RCC 7860 (cell line): ENCODE data around the gene RAB3IP.
"Not testable (repeated sequence)": the region's sequence is repeated elsewhere in the genome, so short reads cannot be mapped to it uniquely, and the experiment has no call there.

ENCODE experiments used
- DNase-seq: peaks from one replicate; pipeline ENCODE4 v3.0.0-alpha.2; 2015; ENCODE audit warnings: low spot score
- FAIRE-seq: peaks from 2 replicates; lab custom pipeline; 2012; peaks lifted over from hg19 to GRCh38; lab: Jason Lieb, UNC

Gene RAB3IP

DNA sequence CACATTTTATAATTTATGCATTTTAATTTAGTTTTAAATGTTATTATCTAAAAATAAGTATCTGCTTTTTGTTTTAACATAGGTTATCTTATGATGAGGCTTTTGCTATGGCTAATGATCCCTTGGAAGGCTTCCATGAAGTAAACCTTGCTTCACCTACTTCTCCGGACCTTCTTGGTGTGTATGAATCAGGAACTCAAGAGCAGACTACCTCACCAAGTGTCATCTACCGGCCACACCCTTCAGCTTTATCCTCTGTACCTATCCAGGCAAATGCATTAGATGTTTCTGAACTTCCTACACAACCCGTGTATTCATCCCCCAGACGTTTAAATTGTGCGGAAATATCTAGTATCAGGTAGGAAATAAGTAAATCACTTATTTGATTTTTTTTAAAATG is 16.6 kb downstream of the RAB3IP start:
- DNase-seq: no peak
- no peak for FAIRE-seq

DNA sequence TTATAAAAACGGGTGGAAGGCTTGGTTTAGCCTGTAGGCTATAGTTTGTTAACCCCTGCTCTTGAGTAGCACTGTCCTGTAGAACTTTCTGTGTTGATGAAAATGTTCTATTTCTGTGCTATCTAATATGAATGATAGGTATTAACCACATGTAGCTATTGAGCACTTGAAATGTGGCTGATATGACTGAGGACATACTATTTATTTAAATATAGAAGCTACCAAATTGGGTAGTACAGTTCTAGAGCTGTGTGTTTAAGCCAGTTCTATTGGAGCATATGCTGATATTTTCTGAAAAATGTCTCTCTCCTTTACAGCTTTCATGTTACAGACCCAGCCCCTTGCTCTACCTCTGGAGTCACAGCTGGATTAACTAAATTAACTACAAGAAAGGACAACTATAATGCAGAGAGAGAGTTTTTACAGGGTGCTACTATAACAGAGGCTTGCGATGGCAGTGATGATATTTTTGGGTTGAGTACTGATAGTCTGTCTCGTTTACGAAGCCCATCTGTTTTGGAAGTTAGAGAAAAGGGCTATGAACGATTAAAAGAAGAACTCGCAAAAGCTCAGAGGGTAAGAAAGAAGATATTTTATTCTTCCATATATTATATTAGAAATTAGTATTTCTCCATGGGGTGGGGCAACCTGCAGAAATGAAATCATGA is 17.6 kb downstream of the RAB3IP start:
- DNase-seq (no peak), FAIRE-seq (no peak)

DNA sequence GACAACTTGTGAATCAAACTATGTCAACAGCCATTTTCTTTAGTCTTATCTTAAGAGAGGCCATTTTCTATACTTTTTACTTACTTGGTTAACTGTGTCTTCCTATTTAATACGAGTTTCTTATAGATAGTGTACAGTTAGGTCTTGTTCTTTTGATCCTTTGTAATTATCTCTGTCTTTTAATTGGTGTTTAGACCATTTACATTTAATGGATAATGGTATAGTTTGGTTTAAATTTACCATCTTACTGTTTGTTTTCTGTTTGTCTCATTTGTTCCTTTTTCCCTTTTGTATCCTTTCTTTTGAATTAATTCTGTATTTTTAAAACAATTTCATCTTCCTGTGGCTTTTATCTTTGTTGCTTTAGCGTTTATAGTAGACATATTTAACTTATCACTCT is 19.4 kb downstream of the RAB3IP start:
- no peak for FAIRE-seq
- no peak for DNase-seq

DNA sequence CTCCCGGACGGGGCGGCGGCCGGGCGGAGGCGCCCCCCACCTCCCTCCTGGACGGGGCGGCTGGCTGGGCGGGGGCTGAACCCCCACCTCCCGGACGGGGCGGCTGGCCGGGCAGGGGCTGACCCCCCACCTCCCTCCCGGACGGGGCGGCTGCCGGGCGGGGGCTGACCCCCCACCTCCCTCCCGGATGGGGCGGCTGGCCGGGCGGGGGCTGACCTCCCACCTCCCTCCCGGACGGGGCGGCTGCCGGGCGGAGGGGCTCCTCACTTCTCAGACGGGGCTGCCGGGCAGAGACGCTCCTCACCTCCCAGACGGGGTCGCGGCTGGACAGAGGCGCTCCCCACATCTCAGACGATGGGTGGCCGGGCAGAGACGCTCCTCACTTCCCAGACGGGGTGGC is 20.9 kb downstream of the RAB3IP start:
- not testable (repeated sequence) for FAIRE-seq, DNase-seq

DNA sequence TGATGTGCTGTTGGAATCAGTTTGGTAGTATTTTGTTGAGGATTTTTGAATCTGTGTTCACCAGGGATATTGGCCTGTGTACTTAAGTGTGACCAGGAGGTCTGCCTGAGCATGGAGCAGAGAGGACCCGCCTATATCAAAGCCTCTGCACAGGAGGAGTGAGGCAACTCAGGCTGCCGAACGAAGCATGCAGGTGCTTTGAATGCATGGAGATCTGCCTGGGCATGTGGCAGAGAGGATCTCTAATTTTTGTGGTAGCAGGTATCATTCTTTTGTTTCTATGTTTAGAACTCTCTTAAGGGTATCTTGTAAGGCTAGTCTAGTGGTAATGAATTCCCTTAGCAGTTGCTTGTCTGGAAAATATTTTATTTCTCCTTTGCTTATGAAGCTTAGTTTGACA is 26.9 kb downstream of the RAB3IP start:
- no peak for FAIRE-seq
- no peak for DNase-seq

DNA sequence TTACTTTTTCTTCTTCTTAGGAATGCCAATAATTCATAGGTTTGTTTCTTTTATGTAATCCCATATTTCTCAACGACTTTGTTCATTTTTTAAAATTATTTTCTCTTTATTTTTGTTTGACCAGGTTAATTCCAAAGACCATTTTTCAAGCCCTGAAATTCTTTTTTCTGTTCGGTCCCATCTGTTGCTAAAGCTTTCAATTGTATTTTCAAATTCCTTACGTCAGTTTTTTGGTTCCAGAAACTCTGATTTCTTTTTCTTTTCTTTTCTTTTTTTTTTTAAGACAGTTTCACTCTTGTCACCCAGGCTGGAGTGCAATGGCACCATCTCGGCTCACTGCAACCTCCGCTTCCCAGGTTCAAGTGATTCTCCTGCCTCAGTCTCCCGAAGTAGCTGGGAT is 27.6 kb downstream of the RAB3IP start:
- FAIRE-seq: no peak
- no peak for DNase-seq

DNA sequence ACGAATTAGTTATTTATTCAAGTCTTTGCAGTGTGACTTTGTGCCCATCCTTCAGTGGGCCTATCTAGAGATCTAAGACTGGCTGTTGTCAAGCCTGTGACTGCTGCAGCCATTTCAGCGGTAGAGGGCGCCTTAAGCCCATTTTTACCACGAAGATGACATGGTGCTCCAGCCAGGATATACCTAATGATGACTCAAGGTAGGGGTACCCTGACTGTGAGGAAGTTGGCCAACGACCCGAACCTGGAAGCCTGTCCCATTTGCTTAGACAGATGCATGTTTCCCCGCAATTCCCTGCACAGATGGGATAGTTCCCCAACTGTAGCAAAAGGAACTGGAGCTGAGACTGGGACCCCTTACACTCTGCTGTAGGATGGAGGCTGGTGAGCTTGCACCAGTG is 41.3 kb downstream of the RAB3IP start:
- FAIRE-seq (no peak), DNase-seq (peak; percentile 11)

DNA sequence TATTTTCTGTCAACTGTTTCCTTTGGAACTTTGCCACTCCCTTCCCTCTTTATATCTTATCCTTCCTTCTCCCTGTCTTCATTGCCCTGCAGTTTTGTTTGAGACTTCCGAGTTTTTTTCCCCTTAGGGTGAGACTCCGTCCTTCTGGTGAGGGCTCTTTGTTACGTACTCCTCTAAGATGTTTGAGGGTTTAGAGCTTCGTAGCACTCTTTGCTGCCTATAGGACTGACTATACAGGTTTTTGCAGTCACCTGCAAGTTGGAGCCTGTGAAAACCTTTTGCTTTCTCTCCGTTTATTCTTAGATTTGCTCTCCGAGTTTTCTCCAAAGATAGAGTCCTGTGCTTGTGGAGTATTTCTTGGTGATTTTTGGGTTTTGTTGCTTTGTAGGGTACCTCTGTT is 44.7 kb downstream of the RAB3IP start:
- FAIRE-seq (no peak), DNase-seq (no peak)

DNA sequence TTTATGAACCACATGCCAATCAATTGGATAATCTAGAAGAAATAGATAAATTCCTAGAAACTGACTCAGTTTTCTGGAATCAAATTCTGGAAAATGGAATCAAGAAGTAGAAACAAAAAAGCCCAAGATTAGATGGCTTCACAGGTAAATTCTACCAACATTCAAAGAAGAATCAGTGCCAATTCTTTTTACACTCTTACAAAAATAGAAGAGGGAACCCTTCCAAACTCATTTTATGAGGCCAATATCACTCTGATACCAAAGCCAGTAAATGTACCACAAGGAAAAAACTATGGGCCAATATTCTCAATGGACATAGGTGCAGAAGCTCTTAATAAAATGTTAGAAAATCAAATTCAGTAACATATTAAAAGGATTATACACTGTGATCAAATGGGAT is 50.7 kb downstream of the RAB3IP start:
- FAIRE-seq: no peak
- no peak for DNase-seq

DNA sequence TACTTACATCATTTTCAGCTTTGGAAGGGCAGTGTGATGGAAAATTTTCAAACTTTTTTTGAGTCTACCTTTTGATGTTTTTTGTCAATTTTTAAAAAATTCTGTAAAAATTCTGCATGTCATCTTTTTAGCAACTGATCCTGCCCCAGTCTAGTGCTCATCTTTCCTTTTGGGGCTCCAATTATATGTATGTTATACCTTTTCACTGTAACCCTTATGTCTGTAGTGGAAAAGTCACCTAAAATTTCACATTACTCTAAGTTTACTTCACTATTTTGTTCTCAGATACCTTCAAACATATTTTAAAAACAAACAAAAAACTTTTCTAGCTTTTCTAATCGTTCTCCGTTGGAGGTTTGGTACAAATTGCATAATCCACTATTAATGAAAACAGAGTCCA is 53.9 kb downstream of the RAB3IP start:
- DNase-seq (no peak), FAIRE-seq (no peak)

DNA sequence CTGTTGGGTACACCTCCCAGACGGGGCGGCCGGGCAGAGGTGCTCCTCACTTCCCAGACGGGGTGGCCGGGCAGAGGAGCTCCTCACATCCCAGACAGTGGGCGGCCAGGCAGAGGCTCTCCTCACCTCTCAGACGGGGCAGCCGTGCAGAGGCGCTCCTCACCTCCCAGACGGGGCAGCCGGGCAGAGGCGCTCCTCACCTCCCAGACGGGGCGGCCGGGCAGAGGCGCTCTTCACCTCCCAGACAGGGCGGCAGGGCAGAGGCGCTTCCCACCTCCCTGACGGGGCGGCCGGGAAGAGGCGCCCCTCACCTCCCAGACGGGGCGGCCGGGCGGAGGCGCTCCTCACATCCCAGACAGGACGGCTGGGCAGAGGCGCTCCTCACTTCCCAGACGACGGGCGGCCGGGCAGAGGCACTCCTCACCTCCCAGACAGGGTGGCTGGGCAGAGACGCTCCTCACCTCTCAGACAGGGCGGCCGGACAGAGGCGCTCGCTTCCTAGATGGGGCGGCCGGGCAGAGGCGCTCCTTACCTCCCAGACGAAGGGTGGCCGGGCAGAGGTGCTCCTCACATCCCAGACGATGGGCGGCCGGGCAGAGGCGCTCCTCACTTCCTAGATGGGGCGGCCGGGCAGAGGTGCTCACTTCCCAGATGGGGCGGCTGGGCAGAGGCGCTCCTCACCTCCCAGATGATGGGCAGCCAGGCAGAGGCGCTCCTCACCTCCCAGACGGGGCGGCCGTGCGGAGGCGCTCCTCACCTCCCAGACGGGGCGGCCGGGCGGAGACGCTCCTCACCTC is 68.6 kb downstream of the RAB3IP start:
- FAIRE-seq, DNase-seq: not testable (repeated sequence)

DNA sequence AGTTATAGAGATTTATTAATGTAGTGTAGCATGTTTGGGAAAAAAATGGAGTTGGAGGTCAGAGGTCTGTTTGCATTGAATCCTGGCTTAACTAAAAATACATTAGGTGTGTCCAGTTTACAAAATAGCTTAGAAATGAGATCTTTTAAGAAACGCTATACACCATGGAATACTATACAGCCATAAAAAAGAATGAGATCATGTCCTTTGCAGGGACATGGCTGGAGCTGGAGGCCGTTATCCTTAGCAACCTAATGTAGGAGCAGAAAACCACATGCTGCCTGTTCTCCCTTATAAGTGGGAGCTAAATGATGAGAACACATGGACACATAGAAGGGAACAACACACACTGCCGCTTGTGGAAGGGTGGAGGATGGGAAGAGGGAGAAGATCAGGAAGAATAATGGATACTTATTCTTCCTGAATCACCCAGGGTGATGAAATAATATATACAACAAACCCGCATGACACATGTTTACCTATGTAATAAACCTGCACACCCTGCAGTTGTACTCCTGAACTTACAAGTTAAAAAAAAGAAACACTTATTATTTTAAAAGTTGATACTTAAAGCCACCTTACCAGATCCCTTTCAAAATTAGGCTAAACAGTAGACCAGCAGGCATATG is 72.3 kb downstream of the RAB3IP start:
- no peak for DNase-seq
- no peak for FAIRE-seq

DNA sequence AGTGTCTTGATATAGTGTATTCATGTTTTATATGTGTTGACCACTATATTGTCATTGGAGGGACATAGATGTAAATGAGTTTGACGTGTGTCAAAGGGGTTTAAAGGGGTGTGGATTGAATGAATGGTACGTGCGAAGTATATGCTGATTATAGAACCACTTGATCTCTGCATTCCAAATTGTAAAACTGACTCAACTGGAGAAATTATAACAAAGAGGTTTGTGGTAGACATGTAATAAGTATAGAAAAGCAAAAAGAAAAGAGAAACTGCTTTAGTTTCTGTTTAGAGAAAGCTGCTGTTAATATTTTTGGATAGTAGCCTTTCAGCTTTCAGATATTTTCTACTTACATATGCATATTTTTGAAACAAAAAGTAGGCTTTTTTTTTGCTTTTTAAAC is 77.4 kb downstream of the RAB3IP start:
- FAIRE-seq: no peak
- no peak for DNase-seq

DNA sequence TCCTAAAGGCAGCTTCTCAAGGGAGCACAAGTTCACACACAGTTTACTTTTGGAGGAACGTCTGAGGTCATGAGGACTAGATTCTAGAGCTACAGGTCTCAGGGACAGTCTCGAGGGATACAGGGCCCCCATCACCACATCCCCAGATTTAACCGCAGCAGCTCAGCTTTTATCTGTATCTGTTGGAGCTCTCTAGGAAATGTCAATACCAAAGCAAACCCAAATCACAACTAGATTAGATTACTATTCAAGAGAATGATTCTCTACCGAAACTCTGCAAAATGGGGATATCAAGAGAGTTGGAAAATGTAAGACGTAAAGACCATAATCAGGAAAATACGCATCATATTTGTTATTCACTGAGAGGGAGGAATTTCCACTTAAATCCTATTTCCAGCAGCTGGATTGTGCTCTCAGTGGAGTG is 82.4 kb downstream of the RAB3IP start:
- DNase-seq (no peak), FAIRE-seq (no peak)

DNA sequence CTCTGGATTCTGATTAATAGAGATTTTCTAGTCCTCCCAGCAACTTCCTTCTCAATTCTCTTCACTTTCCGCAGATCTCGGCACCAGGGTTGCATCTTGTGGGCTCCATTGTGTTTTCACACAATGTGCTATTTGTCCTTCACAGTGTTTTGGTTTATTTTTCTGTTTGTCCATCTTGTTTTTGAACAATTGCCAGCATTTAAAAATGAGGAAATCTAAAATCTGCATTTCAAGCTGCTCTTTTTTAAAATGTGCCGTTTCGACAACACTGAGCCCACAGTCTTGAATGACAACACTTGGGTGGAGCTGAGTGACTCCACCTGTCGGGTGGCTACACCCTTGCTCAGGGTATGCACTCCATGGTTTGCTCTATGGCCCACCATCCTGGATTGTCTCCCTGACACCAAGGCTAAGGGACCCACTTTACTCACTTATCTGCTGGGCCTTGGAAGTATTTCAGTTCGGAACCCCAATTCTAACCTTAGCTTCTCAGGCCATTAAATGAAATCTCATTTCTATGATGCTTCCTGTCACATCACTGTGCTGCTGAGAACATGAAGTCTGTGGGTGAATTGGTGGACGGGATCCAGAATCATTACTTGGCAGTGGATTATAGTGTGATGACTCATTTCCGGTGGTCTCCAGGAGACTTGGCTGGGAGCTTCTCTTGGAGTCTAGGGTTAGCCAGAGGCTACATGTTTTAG is 82.9 kb downstream of the RAB3IP start:
- FAIRE-seq: peak; percentile 79

DNA sequence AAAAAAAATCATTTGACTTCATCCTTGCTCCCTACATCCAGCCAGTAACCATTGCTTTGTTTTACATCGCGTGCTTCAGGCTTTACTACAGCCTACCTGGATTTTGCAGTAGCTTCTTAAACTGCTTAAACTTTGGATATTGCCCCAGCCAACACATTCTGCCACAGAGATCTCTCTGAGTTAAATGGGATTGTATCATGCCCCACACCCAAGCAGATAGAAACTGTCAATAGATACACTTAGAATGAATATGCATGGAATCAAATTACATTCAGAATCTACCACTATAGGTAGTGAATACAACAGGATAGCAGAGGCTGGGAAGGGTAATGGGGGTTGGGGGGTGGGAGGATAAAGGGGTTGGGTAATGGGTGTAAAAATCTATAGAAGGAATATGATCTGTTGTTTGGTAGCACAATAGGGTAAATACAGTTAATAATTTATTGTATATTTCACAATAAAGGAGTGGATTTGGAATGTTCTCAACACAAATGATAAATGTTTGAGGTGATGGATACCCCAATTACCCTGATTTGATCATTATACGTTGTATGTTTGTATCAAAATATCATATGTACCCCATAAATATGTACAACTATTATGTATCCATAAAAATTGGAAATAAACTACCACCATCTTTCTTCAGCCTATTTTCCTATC is 83.7 kb downstream of the RAB3IP start:
- FAIRE-seq (no peak), DNase-seq (no peak)

More for the DNA sequence above, 82.9 kb downstream of the RAB3IP start:
- peak; percentile 66 for DNase-seq

DNA sequence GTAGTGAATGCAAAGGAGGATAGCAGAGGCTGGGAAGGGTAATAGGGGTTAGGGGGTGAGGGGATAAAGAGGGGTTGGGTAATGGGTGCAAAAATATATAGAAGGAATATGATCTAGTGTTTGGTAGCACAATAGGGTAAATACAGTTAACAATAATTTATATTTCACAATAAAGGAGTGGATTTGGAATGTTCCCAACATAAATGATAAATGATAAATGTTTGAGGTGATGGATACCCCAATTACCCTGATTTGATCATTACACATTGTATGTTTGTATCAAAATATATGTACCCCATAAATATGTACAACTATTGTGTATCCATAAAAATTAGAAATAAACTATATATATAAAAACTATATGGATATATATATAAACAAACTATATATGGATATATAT is 85.4 kb downstream of the RAB3IP start:
- DNase-seq (no peak), FAIRE-seq (no peak)

DNA sequence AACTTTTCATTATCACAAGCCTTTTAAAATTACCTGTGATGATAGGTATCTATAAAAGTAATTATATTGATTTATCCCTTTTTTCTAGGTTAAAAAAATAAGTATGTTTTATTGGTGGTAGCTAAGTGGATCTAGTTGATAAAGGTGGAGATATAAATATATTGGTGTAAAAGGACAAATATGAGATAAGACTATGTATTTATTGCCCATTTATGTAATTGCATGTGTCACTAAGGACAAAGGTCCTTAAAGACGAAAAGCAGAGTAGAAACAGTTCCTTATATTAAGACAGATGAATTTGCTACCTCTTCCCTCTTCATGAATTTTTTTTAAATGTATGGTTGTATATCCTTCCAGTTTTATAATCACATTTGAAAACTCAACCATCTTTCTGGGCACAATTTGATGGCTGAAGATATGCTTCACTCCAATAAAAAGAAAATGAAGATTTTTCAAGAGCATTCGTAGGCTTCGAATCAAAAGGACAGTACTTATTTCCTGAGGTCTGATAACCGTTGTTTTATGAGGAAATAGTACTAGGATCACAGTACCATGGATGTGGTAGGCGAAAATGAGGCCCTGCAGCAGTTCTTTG is 86.4 kb downstream of the RAB3IP start, which contains the start of gene MYRFL:
Gene MYRFL, plus strand, starts transcription at position 262 of the 595 bp plus-strand sequence. Its CDS starts 291 bp downstream, at position 553.
- FAIRE-seq (no peak), DNase-seq (no peak)

DNA sequence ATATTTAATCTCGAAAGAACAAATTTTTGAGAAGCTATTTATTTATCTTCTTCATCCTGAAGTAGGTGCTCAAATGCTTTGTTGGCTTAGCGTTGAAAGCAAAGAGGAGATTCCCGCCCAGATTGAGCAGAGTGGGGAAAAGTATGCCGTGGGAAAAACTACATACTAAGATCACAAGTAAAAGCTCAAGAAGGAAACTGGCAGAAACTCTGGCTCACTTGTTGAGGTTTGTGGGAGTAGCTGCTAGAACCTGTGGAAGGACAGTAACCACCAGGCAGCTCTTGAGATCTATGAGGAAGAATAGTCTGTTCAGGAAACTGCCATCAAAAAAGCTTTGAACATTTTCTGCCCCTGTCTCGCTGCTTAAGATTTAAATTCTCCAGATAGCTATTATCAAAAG is 90.2 kb downstream of the RAB3IP start:
- FAIRE-seq (no peak), DNase-seq (no peak)

DNA sequence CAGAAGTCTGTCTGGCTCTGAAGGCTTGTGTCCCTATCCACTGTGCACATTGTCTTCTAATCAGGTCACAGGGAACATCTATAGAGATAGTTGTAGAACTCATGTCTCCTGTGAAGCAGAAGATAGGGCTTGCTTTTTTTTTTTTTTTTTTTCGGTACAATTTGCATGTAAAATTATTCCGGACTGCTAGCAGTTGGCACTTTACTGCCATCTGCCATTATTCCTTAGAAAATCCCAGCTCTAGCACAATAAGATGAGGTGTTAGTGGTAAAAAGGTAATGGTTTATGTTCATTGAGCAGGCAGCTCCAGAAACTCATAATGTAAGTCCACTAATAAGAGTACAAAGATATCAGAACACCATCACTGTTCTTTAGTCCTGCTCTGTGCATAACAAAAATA is 95.0 kb downstream of the RAB3IP start:
- DNase-seq (no peak), FAIRE-seq (no peak)
